ENCODE data around the gene DNTT. TPM values are rescaled to one million over a fixed set of nuclear protein-coding genes. Genes with fewer than 3 reads are reported as not detected.

The DNTT gene
- total RNA-seq: not detected

GRCh38 chr10:96304230-96304629 is at the start of gene DNTT:
Gene DNTT, plus strand, starts transcription at chr10:96304434. Its CDS starts 64 bp downstream, at chr10:96304498.
- no peak for DNase-seq

DNA sequence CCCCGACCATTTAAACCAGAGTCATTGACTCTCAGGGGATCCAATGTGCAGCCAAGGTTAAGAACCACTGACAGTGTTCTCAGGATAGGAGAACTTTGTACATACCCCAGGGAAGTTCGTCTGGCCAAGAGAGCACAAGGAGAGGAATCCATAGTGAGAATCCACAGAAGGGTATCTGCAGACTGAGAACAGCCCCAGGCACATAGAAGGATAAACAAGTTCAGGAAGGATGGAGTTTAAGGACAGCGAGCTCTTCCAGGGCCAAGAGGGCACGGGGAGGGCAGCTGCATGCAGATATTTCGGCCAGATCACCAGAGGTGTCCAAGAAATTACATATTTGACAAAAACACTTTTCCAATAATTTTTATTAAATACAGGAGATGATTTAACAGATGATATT is 49.3 kb upstream of the DNTT start:
- DNase-seq: no peak

GRCh38 chr10:96255549-96256333 is 48.5 kb upstream of the DNTT start:
- DNase-seq: no peak

- no peak for DNase-seq
Measured at GRCh38 chr10:96257944-96258343, 46.3 kb upstream of the DNTT start.

GRCh38 chr10:96259150-96259549 is 45.1 kb upstream of the DNTT start:
- no peak for DNase-seq

DNA sequence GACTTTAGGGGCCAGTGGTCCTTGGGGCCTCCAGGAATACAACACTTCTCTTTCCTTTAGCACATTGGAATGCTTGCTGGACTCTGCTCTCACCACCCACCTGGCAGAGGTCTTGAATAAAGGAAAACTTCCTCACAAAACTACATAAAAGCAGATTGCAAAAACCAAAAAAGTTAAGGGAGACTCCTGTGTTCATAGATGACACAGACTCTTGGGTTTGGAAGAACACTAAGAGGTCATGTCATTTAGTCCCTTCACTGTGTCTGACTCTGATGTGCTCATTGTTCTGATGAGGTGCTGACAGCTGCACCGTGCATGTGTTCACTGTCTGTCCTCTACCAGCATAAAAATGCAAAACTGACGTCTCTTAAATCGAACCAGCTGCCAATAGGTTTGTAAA is 44.2 kb upstream of the DNTT start:
- DNase-seq: no peak

GRCh38 chr10:96261132-96261531 is 43.1 kb upstream of the DNTT start:
- no peak for DNase-seq

GRCh38 chr10:96261930-96262329 is 42.3 kb upstream of the DNTT start:
- DNase-seq: no peak

GRCh38 chr10:96263176-96263575 is 41.1 kb upstream of the DNTT start:
- no peak for DNase-seq

- DNase-seq: no peak
Measured at GRCh38 chr10:96263669-96264068, 40.6 kb upstream of the DNTT start.

DNA sequence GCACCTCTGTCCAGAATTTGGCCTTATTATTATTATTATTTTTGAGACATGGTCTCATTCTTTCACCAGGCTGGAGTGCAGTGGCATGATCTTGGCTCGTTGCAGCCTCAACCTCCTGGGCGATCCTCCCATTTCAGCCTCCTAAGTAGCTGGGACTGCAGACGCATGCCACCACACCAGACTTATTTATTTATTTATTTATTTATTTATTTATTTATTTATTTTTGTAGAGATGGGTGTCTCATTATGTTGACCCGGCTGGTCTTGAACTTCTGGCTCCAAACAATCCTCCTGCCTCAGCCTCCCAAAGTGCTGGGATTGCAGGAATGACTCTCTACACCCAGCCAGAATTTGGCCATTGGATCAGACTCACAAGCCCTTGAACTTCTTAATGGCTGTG is 39.3 kb upstream of the DNTT start:
- no peak for DNase-seq

DNA sequence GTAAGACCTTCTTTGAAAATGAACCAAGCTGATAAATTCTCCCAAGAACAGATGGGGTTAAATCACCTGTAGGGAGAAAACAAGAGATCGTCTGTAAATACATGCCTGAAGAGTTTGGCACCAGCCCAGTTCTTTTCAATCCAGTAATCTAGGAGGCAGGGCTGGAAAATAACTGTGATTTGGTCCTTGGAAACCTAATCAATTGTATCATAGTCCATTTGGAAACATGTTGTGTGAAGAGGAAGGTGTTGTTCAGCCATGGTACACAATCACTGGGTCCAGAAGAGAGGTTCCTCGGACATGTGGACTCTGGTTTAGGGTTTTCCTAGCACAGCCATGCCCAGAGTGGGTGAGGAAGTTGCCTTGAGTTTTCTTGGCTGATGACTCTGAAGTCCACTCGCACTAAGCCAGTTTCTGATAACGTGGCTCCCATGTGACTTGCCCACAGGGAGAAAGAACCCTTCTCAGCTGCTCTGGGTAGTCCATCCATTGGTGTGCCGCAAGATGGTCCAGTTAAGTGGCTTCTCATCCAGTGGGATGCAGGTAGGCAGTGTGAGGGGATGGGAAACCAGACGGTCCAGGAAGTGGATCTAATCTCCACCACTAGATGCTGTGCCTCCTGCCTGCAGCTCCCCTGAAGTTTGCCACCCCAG is 38.0 kb upstream of the DNTT start:
- DNase-seq: no peak

- no peak for DNase-seq
Measured at GRCh38 chr10:96267234-96267705, 37.0 kb upstream of the DNTT start.

- no peak for DNase-seq
Measured at GRCh38 chr10:96268341-96268909, 35.8 kb upstream of the DNTT start.

- DNase-seq: no peak
Measured at GRCh38 chr10:96269438-96270300, 34.6 kb upstream of the DNTT start.

DNA sequence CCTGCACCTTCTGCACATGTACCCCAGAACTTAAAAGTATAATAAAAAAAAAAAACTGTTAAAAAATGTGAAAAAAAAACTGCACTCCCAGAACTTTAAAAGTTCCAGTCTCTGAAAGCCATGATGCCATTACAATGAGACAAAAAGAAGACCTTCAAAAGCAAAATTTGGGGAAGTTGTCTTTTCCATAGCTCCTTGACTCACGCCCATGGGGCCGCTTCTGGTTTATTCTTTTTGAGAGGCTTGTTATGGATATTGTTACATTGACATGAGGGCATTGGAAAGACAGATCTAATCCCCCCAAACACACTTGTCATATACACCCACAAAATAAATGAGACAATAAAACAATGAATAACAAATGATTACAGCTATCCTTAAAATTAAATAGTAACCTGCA is 33.7 kb upstream of the DNTT start:
- no peak for DNase-seq

GRCh38 chr10:96271016-96271815 is 33.0 kb upstream of the DNTT start, which contains the start of gene BLNK:
Gene BLNK, minus strand, starts transcription at chr10:96271569. Its CDS starts 171 bp downstream, at chr10:96271398.
- no peak for DNase-seq

- DNase-seq: no peak
Measured at GRCh38 chr10:96272316-96273280, 31.6 kb upstream of the DNTT start.

DNA sequence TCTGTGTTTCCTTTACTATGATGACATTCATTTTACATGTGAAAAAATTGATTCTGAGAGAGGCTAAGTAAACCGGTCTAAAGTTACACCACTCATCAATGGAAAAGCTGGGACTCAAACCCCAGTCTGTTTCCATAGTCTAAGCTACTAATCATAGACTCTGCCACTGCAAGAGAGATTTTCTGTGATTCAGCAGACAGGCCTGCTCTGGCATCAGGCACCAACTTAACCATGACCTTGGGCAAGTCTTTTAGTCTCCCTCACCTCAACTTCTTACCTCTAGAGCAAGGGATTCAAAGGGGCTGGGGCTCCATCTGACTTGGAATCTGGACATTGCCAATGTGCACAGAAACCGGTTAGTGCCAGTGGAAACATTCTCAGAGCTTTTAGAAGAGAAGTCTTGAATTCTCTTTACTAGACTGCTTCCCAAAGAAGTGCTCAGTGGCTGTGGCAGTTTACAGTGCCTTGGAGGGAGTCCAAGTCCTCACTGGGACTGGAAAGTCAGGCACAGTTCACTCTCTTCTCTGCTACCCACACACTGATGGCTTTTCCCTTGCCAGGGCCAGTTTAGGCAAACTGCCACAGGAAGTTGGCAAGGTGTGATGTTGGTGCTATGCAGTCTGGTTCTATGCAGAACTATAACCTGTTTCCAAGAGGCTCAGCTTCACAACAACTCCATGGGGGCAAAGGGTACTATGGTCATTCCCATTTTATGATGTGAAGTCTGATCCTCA is 28.4 kb upstream of the DNTT start:
- no peak for DNase-seq

GRCh38 chr10:96276426-96276825 is 27.8 kb upstream of the DNTT start:
- DNase-seq: no peak

Measured in occipital lobe (tissue), 2 donors.